ENCODE data around the gene GLYATL3.
"Not testable (repeated sequence)": the region's sequence is repeated elsewhere in the genome, so short reads cannot be mapped to it uniquely, and the experiment has no call there.

GLYATL3 gene

GRCh38 chr6:49476564-49476963 is 23.2 kb upstream of the GLYATL3 start:
- H3K27me3 ChIP-seq (replicated peaks; ENCODE audit: control insufficient read depth, insufficient read depth, low read length, poor library complexity, severe bottlenecking); H3K27ac ChIP-seq (ENCODE audit: insufficient read depth, low read length, poor library complexity, severe bottlenecking); H3K4me3 ChIP-seq (ENCODE audit: insufficient read depth, low read depth, low read length, poor library complexity, severe bottlenecking); H3K4me1 ChIP-seq (ENCODE audit: control insufficient read depth, insufficient read depth, low read length, poor library complexity, severe bottlenecking); DNase-seq; H3K9me3 ChIP-seq (ENCODE audit: control insufficient read depth, low read length); H3K36me3 ChIP-seq (ENCODE audit: control insufficient read depth, insufficient read depth, low read length): not testable (repeated sequence)

DNA sequence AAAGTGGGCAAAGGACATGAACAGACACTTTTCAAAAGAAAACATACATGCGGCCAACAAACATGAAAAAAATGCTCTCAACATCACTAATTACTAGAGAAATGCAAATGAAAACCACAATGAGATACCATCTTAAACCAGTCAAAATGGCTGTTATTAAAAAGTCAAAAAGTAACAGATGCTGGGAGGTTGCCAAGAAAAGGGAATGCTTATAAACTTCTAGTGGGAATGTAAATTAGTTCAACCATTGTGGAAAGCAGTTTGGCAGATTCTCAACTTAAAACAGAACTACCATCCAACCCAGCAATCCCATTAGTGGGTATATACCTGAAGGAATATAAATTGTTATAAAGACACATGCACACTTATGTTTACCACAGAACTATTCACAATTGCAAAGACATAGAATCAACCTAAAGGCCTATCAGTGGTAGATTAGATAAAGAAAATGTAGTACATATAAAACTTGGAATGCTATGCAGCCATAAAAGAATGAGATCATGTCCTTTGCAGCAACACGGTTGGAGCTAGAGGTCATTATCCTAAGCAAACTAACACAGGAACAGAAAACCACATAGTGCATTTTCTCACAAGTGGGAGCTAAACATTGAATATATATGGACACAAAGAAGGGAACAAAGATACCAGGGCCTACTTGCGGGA is 20.3 kb upstream of the GLYATL3 start:
- no peak overlapping the region for H3K27ac ChIP-seq (ENCODE audit: insufficient read depth, low read length, poor library complexity, severe bottlenecking)
- no peaks in the 10 kb centered on the region for H3K9me3 ChIP-seq (ENCODE audit: control insufficient read depth, low read length)
- no peaks in the 10 kb centered on the region for H3K36me3 ChIP-seq (ENCODE audit: control insufficient read depth, insufficient read depth, low read length)
- H3K4me3 ChIP-seq (ENCODE audit: insufficient read depth, low read depth, low read length, poor library complexity, severe bottlenecking): no peak overlapping the region
- DNase-seq: no peak
- H3K27me3 ChIP-seq (replicated peaks; ENCODE audit: control insufficient read depth, insufficient read depth, low read length, poor library complexity, severe bottlenecking): no peaks in the 10 kb centered on the region
- no peaks in the 10 kb centered on the region for H3K4me1 ChIP-seq (ENCODE audit: control insufficient read depth, insufficient read depth, low read length, poor library complexity, severe bottlenecking)

DNA sequence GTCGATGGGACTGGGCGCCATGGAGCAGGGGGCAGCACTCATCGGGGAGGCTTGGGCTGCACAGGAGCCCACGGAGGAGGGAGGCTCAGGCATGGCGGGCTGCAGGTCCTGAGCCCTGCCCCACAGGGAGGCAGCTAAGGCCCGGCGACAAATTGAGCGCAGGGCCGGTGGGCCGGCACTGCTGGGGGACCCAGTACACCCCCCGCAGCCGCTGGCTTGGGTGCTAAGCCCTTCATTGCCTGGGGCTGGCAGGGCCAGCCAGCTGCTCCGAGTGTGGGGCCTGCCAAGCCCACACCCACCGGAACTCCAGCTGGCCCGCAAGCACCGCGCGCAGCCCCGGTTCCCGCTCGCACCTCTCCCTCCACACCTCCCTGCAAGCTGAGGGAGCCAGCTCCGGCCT is 17.9 kb upstream of the GLYATL3 start:
- H3K4me1 ChIP-seq (ENCODE audit: control insufficient read depth, insufficient read depth, low read length, poor library complexity, severe bottlenecking); H3K9me3 ChIP-seq (ENCODE audit: control insufficient read depth, low read length); H3K27me3 ChIP-seq (replicated peaks; ENCODE audit: control insufficient read depth, insufficient read depth, low read length, poor library complexity, severe bottlenecking); DNase-seq; H3K4me3 ChIP-seq (ENCODE audit: insufficient read depth, low read depth, low read length, poor library complexity, severe bottlenecking); H3K36me3 ChIP-seq (ENCODE audit: control insufficient read depth, insufficient read depth, low read length); H3K27ac ChIP-seq (ENCODE audit: insufficient read depth, low read length, poor library complexity, severe bottlenecking): not testable (repeated sequence)

DNA sequence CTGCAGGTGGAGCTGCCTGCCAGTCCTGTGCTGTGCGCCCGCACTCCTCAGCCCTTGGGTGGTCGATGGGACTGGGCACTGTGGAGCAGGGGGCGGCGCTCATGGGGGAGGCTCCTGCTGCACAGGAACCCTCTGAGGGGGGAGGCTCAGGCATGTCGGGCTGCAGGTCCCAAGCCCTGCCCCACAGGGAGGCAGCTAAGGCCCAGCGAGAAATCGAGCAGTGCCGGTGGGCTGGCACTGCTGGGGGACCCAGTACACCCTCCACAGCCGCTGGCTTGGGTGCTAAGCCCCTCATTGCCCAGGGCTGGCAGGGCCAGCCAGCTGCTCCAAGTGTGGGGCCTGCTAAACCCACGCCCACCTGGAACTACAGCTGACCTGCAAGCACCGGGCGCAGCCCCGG is 16.3 kb upstream of the GLYATL3 start:
- DNase-seq; H3K36me3 ChIP-seq (ENCODE audit: control insufficient read depth, insufficient read depth, low read length); H3K27ac ChIP-seq (ENCODE audit: insufficient read depth, low read length, poor library complexity, severe bottlenecking); H3K4me1 ChIP-seq (ENCODE audit: control insufficient read depth, insufficient read depth, low read length, poor library complexity, severe bottlenecking); H3K27me3 ChIP-seq (replicated peaks; ENCODE audit: control insufficient read depth, insufficient read depth, low read length, poor library complexity, severe bottlenecking); H3K4me3 ChIP-seq (ENCODE audit: insufficient read depth, low read depth, low read length, poor library complexity, severe bottlenecking); H3K9me3 ChIP-seq (ENCODE audit: control insufficient read depth, low read length): not testable (repeated sequence)

DNA sequence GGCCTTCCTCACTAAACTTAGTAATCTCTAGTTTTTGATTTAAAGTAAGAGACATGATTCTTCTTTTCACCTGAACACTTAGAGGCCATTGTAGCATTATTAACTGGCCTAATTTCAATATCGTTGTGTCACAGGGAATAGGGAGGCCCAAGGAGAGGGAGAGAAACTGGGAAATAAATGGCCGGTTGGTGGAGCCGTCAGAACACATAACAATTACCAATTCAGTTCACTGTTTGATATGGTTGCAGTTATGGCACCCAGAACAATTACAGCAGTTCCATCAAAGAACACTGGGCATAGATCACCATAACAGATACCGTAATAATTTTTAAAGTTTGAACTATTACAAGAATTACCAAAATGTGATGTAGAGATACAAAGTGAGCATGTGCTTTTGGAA is 9.1 kb upstream of the GLYATL3 start:
- Histone ChIP-seq H3K27me3 (replicated peaks; ENCODE audit: control insufficient read depth, insufficient read depth, low read length, poor library complexity, severe bottlenecking) (no peaks in the 10 kb centered on the region), H3K36me3 (ENCODE audit: control insufficient read depth, insufficient read depth, low read length) (peaks cover 4% of the 10 kb centered on the region), H3K9me3 (ENCODE audit: control insufficient read depth, low read length) (no peaks in the 10 kb centered on the region), H3K4me1 (ENCODE audit: control insufficient read depth, insufficient read depth, low read length, poor library complexity, severe bottlenecking) (no peaks in the 10 kb centered on the region), H3K4me3 (ENCODE audit: insufficient read depth, low read depth, low read length, poor library complexity, severe bottlenecking) (no peak overlapping the region), H3K27ac (ENCODE audit: insufficient read depth, low read length, poor library complexity, severe bottlenecking) (no peak overlapping the region)
- DNase-seq: no peak

DNA sequence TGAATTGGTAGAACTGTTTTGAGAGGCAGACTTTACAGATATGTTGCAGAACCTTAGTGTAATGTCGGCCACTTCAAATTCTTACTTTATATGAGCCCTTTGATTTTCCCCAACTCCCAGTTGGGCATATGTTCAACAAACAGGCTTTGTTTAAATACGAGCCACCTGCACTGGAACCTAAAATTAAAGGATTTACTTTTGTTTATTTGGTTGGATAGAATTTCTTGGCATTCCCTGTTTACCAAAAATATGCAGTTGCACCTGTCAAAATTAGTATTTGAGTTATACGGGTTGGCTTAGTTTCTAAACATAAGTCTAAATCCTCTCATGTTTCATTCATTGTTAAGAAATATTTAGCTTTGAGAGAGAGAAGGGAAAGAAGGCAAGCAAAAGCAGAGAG is 2.4 kb upstream of the GLYATL3 start:
- no peak for DNase-seq
- Histone ChIP-seq H3K9me3 (ENCODE audit: control insufficient read depth, low read length) (no peaks in the 10 kb centered on the region), H3K27me3 (replicated peaks; ENCODE audit: control insufficient read depth, insufficient read depth, low read length, poor library complexity, severe bottlenecking) (no peaks in the 10 kb centered on the region), H3K36me3 (ENCODE audit: control insufficient read depth, insufficient read depth, low read length) (no peaks in the 10 kb centered on the region), H3K27ac (ENCODE audit: insufficient read depth, low read length, poor library complexity, severe bottlenecking) (no peak overlapping the region), H3K4me3 (ENCODE audit: insufficient read depth, low read depth, low read length, poor library complexity, severe bottlenecking) (no peak overlapping the region), H3K4me1 (ENCODE audit: control insufficient read depth, insufficient read depth, low read length, poor library complexity, severe bottlenecking) (no peaks in the 10 kb centered on the region)

- DNase-seq: no peak
- Histone ChIP-seq H3K36me3 (ENCODE audit: control insufficient read depth, insufficient read depth, low read length) (no peaks in the 10 kb centered on the region), H3K4me1 (ENCODE audit: control insufficient read depth, insufficient read depth, low read length, poor library complexity, severe bottlenecking) (no peaks in the 10 kb centered on the region), H3K4me3 (ENCODE audit: insufficient read depth, low read depth, low read length, poor library complexity, severe bottlenecking) (no peak overlapping the region), H3K27me3 (replicated peaks; ENCODE audit: control insufficient read depth, insufficient read depth, low read length, poor library complexity, severe bottlenecking) (no peaks in the 10 kb centered on the region), H3K9me3 (ENCODE audit: control insufficient read depth, low read length) (no peaks in the 10 kb centered on the region), H3K27ac (ENCODE audit: insufficient read depth, low read length, poor library complexity, severe bottlenecking) (no peak overlapping the region)
Observed at GRCh38 chr6:49499126-49499525, 597 bp upstream of the GLYATL3 start.

DNA sequence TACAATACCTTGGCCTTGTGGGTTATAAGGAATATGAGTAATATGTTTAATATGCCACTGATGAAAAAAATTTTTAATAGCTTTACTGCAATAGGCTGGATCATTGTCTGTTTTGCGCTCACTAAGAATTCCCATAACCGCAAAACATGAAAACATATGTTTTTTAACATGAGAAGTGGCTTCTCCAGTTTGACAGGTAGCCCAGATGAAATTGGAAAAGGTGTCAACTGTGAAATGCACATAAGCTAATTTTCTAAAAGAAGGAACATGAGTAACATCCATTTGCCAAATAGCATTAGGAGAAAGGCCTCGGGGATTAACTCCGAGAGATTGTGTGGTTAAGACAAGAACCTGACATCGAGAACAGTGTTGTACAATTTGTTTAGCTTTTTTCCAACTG is 4.9 kb downstream of the GLYATL3 start:
- no peak overlapping the region for H3K27ac ChIP-seq (ENCODE audit: insufficient read depth, low read length, poor library complexity, severe bottlenecking)
- no peak for DNase-seq
- H3K9me3 ChIP-seq (ENCODE audit: control insufficient read depth, low read length): no peaks in the 10 kb centered on the region
- no peaks in the 10 kb centered on the region for H3K4me1 ChIP-seq (ENCODE audit: control insufficient read depth, insufficient read depth, low read length, poor library complexity, severe bottlenecking)
- no peak overlapping the region for H3K4me3 ChIP-seq (ENCODE audit: insufficient read depth, low read depth, low read length, poor library complexity, severe bottlenecking)
- H3K27me3 ChIP-seq (replicated peaks; ENCODE audit: control insufficient read depth, insufficient read depth, low read length, poor library complexity, severe bottlenecking): no peaks in the 10 kb centered on the region
- H3K36me3 ChIP-seq (ENCODE audit: control insufficient read depth, insufficient read depth, low read length): no peaks in the 10 kb centered on the region

DNA sequence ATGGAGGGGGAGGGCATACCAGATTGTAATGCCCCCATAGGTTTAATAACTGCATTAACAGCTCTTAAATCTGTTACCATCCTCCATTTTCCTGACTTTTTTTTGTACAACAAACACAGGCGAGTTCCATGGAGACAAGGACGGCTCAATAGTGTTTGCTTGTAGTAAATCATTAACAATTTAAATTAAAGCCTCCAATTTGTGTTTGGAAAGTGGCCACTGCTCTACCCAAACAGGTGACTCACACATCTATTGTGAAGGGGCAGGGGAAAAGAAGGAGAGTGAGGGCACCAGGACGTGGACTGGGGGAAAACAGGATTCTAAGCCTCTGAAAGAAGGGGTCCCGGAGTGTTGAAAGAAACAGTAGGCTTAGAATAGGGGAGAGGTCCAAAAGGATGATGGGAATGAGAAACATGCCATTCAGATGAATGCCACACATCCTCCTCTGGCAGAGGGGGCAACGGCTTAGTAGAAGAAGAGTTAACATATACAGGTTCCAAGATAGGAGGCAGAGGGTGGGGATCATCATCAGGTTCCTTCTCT is 6.9 kb downstream of the GLYATL3 start:
- Histone ChIP-seq H3K36me3 (ENCODE audit: control insufficient read depth, insufficient read depth, low read length) (no peaks in the 10 kb centered on the region), H3K27ac (ENCODE audit: insufficient read depth, low read length, poor library complexity, severe bottlenecking) (no peak overlapping the region)
- no peak for DNase-seq

DNA sequence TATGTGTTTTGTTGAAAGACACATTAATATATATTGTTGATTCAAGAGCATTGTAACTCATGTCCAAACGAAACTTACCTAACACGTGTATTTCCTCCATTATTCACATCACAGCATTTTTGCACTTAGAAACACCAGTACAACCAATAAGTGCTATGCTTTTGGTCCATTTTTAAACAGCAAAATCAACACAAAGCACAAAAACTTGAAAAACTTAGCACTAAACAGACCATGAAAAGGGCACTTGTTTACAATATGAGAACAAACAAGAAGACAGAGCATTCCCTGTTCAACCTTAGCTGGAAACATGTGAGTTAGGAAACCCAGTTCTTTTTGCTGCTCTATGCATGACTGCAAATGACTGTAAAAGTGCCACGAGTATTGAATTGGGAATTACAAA is 9.6 kb downstream of the GLYATL3 start:
- no peaks in the 10 kb centered on the region for H3K4me1 ChIP-seq (ENCODE audit: control insufficient read depth, insufficient read depth, low read length, poor library complexity, severe bottlenecking)

More for the DNA sequence above, 6.9 kb downstream of the GLYATL3 start:
- Histone ChIP-seq H3K4me3 (ENCODE audit: insufficient read depth, low read depth, low read length, poor library complexity, severe bottlenecking) (no peak overlapping the region), H3K27me3 (replicated peaks; ENCODE audit: control insufficient read depth, insufficient read depth, low read length, poor library complexity, severe bottlenecking) (no peaks in the 10 kb centered on the region), H3K9me3 (ENCODE audit: control insufficient read depth, low read length) (no peaks in the 10 kb centered on the region), H3K4me1 (ENCODE audit: control insufficient read depth, insufficient read depth, low read length, poor library complexity, severe bottlenecking) (no peaks in the 10 kb centered on the region)

More for the DNA sequence above, 9.6 kb downstream of the GLYATL3 start:
- no peak overlapping the region for H3K4me3 ChIP-seq (ENCODE audit: insufficient read depth, low read depth, low read length, poor library complexity, severe bottlenecking)
- no peaks in the 10 kb centered on the region for H3K9me3 ChIP-seq (ENCODE audit: control insufficient read depth, low read length)
- H3K36me3 ChIP-seq (ENCODE audit: control insufficient read depth, insufficient read depth, low read length): no peaks in the 10 kb centered on the region
- no peak overlapping the region for H3K27ac ChIP-seq (ENCODE audit: insufficient read depth, low read length, poor library complexity, severe bottlenecking)
- H3K27me3 ChIP-seq (replicated peaks; ENCODE audit: control insufficient read depth, insufficient read depth, low read length, poor library complexity, severe bottlenecking): no peaks in the 10 kb centered on the region
- DNase-seq: no peak

Measured in effector memory CD4-positive, alpha-beta T cell (primary cell).